HG03520 (cell line): ENCODE results near the gene CYP2D6.
"Not testable (repeated sequence)": the region's sequence is repeated elsewhere in the genome, so short reads cannot be mapped to it uniquely, and the experiment has no call there.

Source experiments
- ATAC-seq: cut with Tn5 transposase; IDR thresholded peaks from one replicate; pipeline ENCODE4 v1.9.1; 2021; ENCODE audit warnings: mild to moderate bottlenecking, moderate library complexity; ENCODE audit not compliant: unreplicated experiment

Gene CYP2D6

DNA sequence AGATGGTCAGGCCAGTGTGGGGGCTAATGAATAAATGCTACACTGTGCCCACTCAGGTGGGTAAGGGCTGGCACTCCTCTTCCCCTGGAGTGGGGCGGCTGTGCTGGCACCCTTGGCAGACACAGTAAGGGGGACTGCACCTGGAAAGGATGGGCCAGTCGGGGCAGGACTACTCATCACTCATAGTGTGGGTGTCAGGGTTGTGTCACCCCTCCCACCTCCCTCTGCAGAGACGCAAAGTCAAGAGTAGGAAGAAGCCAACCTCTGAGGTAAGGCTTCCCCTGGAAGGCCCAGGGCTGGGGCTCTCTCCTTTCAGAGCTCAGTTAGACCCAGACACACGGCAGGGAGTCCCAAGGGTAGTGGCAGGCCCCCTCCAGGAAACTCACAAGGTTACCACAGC lies 5.1 kb upstream of the CYP2D6 start:
- ATAC-seq: not testable (repeated sequence)

DNA sequence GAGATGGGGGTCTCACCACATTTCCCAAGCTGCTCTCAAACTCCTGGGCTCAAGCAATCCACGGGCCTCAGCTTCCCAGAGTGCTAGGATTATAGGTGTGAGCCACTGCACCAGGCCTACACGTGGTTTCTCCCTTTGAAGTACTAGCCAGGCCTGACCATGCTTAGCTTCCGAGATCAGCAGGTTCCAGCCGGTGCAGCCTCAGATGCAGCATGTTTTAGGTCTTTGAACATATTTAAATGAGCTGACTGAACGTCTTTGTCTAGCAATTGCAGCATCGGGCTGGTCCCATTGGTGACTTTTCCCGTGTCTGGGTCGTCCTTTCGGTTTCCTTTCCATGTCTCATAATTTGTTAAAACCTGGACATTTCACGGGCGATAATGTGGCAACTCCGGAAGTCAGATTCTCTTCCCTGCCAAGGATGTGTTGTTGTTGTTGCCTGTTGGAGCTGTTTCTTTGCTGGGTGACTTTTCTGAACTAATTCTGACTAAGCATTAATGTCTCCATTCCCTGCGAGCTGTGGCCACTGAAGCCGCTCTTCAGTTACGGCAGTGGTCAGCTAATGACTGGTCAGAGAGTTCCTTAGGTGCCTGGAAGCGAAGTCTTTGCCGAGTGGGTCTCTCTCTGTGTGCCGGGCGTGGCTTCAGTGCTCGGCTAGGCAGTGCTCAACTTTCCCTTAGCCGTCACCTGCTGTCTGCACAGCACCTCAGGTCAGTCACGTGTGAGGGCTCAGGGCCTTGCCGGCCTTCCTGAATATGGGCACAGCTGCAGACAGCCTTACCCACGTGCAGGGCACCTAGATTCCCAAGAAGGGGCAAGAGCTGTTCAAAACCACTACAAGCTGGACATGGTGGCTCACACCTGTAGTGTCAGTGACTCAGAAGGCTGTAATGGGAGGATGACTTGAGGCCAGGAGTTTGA lies 3.8 kb upstream of the CYP2D6 start:
- ATAC-seq: no peak

GRCh38 chr22:42132457-42132856 lies 1.8 kb upstream of the CYP2D6 start:
- ATAC-seq: no peak

DNA sequence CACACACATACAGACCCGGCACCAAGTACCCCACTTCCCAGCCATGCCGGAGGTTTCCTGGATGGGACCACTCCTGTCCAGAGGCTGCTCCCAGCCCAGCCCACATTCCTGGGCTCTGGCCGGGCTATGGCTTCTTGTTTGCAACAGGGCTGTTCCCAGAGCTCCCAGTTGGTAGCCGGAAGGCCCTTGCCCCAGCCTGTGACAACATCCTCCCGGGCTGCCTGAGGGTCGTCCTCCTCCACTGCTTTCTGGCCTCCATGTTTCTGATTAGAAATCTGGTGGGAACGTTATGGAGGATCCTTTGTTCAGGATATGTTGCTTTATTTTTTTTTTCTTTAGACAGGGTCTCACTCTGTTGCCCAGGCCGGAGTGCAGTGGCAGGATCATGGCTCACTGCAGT lies 952 bp upstream of the CYP2D6 start:
- ATAC-seq: no peak

DNA sequence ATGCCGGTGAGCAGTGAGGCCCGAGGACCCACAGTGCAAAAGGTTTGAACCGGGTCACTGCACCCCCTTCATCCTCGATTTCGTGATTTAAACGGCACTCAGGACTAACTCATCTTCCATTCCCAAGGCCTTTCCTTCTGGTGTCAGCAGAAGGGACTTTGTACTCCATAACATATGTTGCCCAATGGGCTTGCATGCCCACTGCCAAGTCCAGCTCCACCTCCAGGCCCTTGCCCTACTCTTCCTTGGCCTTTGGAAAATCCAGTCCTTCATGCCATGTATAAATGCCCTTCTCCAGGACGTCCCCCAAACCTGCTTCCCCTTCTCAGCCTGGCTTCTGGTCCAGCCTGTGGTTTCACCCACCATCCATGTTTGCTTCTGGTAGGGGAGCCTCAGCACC lies 428 bp downstream of the CYP2D6 start:
- not testable (repeated sequence) for ATAC-seq

DNA sequence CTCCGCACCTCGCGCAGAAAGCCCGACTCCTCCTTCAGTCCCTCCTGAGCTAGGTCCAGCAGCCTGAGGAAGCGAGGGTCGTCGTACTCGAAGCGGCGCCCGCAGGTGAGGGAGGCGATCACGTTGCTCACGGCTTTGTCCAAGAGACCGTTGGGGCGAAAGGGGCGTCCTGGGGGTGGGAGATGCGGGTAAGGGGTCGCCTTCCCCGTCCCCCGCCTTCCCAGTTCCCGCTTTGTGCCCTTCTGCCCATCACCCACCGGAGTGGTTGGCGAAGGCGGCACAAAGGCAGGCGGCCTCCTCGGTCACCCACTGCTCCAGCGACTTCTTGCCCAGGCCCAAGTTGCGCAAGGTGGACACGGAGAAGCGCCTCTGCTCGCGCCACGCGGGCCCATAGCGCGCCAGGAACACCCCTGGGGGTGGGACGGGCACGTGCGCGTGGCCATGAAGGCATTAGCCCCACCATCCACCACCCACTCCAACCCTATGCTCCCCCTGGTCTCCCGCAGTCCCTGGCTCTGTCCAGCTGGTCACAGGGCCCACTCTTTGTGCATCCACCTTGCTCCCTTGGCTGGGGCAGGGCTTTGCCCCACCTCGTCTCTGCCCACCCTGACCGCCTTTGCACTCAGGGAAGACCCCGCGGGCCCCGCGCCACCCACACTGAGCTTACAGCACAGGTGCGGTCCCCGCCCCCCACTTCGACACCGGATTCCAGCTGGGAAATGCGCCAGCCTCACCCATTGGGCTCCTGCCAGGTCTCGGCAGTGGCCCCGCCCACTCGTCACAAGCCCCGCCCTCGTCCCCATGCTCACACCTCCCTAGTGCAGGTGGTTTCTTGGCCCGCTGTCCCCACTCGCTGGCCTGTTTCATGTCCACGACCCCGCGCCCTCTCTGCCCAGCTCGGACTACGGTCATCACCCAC lies 1.6 kb downstream of the CYP2D6 start:
- ATAC-seq: not testable (repeated sequence)

DNA sequence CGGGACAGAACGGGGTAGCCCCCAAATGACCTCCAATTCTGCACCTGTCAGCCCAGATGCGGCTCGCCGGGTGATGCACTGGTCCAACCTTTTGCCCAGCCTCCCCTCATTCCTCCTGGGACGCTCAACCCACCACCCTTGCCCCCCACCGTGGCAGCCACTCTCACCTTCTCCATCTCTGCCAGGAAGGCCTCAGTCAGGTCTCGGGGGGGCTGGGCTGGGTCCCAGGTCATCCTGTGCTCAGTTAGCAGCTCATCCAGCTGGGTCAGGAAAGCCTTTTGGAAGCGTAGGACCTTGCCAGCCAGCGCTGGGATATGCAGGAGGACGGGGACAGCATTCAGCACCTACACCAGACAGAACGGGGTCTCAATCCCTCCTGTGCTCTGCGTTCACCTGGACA lies 2.6 kb downstream of the CYP2D6 start:
- not testable (repeated sequence) for ATAC-seq

GRCh38 chr22:42127606-42128005 lies 3.0 kb downstream of the CYP2D6 start:
- no peak for ATAC-seq

GRCh38 chr22:42123529-42123928 lies 7.1 kb downstream of the CYP2D6 start:
- not testable (repeated sequence) for ATAC-seq

- ATAC-seq: not testable (repeated sequence)
These were observed 10.2 kb downstream of the CYP2D6 start for GRCh38 chr22:42120231-42121021.

- no peak for ATAC-seq
These were observed 13.7 kb downstream of the CYP2D6 start for GRCh38 chr22:42116848-42117424.

GRCh38 chr22:42115420-42115830 lies 15.2 kb downstream of the CYP2D6 start:
- ATAC-seq: not testable (repeated sequence)

DNA sequence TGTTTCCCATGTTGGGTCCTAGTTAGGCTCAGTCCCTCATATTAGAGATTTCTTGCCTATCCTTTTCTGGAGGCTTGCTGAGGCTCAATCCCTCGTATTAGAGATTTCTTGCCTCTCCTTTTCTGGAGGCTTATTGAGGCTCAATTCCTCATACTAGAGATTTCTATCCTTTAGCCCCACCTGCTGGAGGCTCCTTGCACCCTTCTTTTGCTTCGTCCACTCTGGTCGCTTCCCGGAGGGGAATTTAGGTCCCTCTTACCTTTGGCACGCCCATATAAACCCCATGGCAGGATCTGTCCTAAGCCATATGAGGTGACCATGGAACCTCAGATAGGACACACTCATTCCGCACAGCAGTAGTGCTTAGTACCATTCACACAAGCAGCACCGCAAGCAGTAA lies 15.9 kb downstream of the CYP2D6 start:
- no peak for ATAC-seq

DNA sequence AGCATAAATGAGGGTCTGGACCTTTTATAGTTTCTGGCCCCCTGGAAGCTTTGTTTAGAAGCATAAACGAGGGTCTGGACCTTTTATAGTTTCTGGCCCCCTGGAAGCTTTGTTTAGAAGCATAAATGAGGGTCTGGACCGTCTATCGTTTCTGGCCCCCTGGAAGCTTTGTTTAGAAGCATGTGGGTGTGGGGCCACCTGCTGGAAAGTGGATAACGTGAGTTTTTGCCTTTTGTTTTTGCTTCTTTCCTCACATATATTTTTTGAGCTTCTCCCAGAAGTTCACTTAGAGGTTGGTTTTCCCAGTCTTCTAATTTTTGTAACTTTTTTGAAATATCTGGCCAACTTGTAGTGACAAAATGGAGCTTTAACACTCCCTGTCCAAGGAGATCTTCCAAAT lies 17.8 kb downstream of the CYP2D6 start:
- ATAC-seq: not testable (repeated sequence)

GRCh38 chr22:42111798-42112197 lies 18.8 kb downstream of the CYP2D6 start:
- no peak for ATAC-seq

DNA sequence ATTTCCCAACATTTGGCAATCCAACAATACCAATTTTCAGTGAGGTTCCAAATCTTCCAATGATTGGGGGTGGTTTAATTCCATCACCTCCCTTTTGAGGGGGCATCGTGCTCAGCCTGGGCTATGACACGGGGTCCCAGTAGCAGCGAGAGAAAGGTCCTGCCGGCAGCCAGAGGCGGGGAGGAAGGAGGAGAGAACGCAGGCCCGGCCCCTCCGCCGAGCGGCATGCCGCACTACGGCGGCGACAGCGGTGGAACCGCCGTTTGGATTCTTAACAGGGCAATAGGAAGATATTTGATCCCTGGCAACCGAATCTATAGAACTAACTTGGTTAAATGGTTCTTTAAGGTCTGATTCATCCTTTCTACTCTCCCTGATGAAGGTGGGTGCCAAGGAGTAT lies 21.8 kb downstream of the CYP2D6 start:
- no peak for ATAC-seq

DNA sequence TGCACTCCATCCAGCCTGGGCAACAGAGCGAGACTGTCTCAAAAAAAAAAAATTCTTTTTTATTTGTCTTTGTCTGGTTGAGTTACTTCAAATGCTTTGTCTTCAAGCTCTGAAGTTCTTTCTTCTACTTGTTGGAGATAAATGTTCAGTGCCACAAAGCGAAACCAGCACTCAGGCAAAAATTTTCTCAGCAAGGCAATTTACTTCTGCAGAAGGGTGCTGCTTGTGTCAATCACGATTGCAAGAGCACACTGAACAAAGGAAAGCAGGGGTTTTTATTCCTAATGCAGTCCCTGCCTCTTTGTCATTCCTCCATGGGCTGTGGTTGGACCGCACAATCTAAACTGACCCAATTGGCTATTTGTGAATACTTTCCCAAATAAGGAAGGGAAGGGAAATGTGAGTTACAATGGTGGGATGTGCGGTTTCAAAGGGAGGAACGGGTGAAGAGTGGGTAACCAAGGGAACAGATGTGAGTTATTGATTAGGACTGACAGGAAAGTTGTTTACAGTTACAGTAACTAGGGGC lies 26.2 kb downstream of the CYP2D6 start:
- not testable (repeated sequence) for ATAC-seq

- ATAC-seq: no peak
These were observed 29.4 kb downstream of the CYP2D6 start for GRCh38 chr22:42101199-42101598.

DNA sequence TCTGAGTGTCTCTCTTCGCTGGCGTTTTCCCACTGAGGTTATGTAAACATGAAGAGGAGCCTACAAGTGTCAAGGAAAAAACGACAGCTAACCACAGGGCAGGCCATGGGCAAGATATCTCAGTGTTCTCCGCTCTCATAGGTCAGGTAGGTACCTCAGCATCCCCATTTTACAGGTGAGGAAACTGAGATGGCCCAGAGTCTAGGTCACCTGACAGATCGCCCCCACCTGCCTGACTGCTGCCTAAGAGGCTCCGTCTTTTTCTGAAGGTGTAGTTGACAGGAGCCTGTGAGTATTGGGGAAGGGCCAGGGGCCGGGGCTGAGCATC lies 39.2 kb downstream of the CYP2D6 start:
- ATAC-seq: no peak
